WTC11 (cell line): ENCODE measurements around the gene PPP2R3A. TPM values are rescaled to one million over a fixed set of nuclear protein-coding genes. Genes with fewer than 3 reads are reported as not detected.
A peak's percentile ranks its signal among the peaks of the same experiment; 100 is the strongest.

ENCODE experiments used
- ATAC-seq: fragments of 200-7000 bp; cut with Tn5 transposase; 2 replicates; pipeline ENCODE4 v1.10.0; 2021; ENCODE audit warnings: mild to moderate bottlenecking, moderate library complexity
- Bru-seq: library from RNA; stranded (reverse); fragments of 400-500 nt; gene quantifications from one replicate; lab custom pipeline; 2021; lab: Mats Ljungman, UMichigan
- CTCF ChIA-PET: fragments of 300-600 bp; sonication (Branson Sonifier 250); formaldehyde crosslinking; loops from one replicate; lab custom pipeline; 2021; ENCODE audit warnings: antibody characterized with exemption; lab: Charles Lee
- POLR2A ChIA-PET: fragments of 350-600 bp; sonication (Branson Sonifier 250); formaldehyde crosslinking; loops from one replicate; lab custom pipeline; 2021; ENCODE audit warnings: antibody characterized with exemption; lab: Charles Lee
- DNase-seq: peaks from one replicate; pipeline ENCODE4 v3.0.0; 2021; ENCODE audit warnings: low spot score
- H3K27ac Mint-ChIP-seq: 2 replicates; pipeline ENCODE4 v1.8.0; 2021; ENCODE audit warnings: mixed read lengths
- H3K27me3 Mint-ChIP-seq: 2 replicates; pipeline ENCODE4 v1.8.0; 2021; ENCODE audit warnings: low read depth, mild to moderate bottlenecking, moderate library complexity, mixed read lengths
- H3K36me3 Mint-ChIP-seq: 2 replicates; pipeline ENCODE4 v1.8.0; 2021; ENCODE audit warnings: mixed read lengths
- H3K4me1 Mint-ChIP-seq: 2 replicates; pipeline ENCODE4 v1.8.0; 2022; ENCODE audit warnings: mixed read lengths
- H3K4me3 Mint-ChIP-seq: 2 replicates; pipeline ENCODE4 v1.8.0; 2021; ENCODE audit warnings: mild to moderate bottlenecking, moderate library complexity, mixed read lengths
- H3K9me3 Mint-ChIP-seq: 2 replicates; pipeline ENCODE4 v1.8.0; 2021; ENCODE audit warnings: mixed read lengths
- AFF4 ChIP-seq: sonication (generic); formaldehyde crosslinking; IDR thresholded peaks from 2 replicates; pipeline ENCODE4 v1.8.1; 2023; ENCODE audit warnings: mild to moderate bottlenecking, missing genetic modification reagents, borderline replicate concordance
- ATF3 ChIP-seq: sonication (generic); formaldehyde crosslinking; conservative IDR thresholded peaks from 2 replicates; pipeline ENCODE4 v1.8.1; 2022; ENCODE audit warnings: mild to moderate bottlenecking, missing genetic modification reagents
- CDX4 ChIP-seq: fragments of 250-450 bp; sonication (Bioruptor Pico); IDR thresholded peaks from 2 replicates; pipeline ENCODE4 v1.9.0; 2021; ENCODE audit warnings: moderate library complexity, mild to moderate bottlenecking, inconsistent platforms, borderline replicate concordance
- CREB1 ChIP-seq: sonication (generic); formaldehyde crosslinking; IDR thresholded peaks from 2 replicates; pipeline ENCODE4 v1.8.0; 2023; ENCODE audit warnings: mild to moderate bottlenecking, missing genetic modification reagents
- ERG ChIP-seq: fragments of 250-450 bp; sonication (Bioruptor Pico); IDR thresholded peaks from 2 replicates; pipeline ENCODE4 v1.8.0; 2021; ENCODE audit warnings: mild to moderate bottlenecking
- ESRRA ChIP-seq: sonication (generic); formaldehyde crosslinking; IDR thresholded peaks from 2 replicates; pipeline ENCODE4 v1.8.1; 2022; ENCODE audit warnings: mild to moderate bottlenecking, missing genetic modification reagents, borderline replicate concordance
- FOXK1 ChIP-seq: sonication (generic); formaldehyde crosslinking; IDR thresholded peaks from 2 replicates; pipeline ENCODE4 v1.8.0; 2022; ENCODE audit warnings: mild to moderate bottlenecking, moderate library complexity, missing genetic modification reagents
- FOXP1 ChIP-seq: sonication (generic); formaldehyde crosslinking; IDR thresholded peaks from 2 replicates; pipeline ENCODE4 v1.8.0; 2022; ENCODE audit warnings: missing genetic modification reagents, mild to moderate bottlenecking, moderate library complexity, borderline replicate concordance
- FOXP4 ChIP-seq: sonication (generic); formaldehyde crosslinking; IDR thresholded peaks from 2 replicates; pipeline ENCODE4 v1.8.0; 2022; ENCODE audit warnings: mild to moderate bottlenecking, missing genetic modification reagents
- KAT7 ChIP-seq: sonication (generic); formaldehyde crosslinking; IDR thresholded peaks from 2 replicates; pipeline ENCODE4 v1.8.1; 2023; ENCODE audit warnings: missing genetic modification reagents, mild to moderate bottlenecking, borderline replicate concordance
- MYBL2 ChIP-seq: sonication (generic); formaldehyde crosslinking; IDR thresholded peaks from 2 replicates; pipeline ENCODE4 v1.8.1; 2023; ENCODE audit warnings: mild to moderate bottlenecking, moderate library complexity, missing genetic modification reagents
- NFE2L1 ChIP-seq: sonication (generic); formaldehyde crosslinking; IDR thresholded peaks from 2 replicates; pipeline ENCODE4 v1.8.1; 2023; ENCODE audit warnings: missing genetic modification reagents
- NR3C1 ChIP-seq: sonication (generic); formaldehyde crosslinking; conservative IDR thresholded peaks from 2 replicates; pipeline ENCODE4 v1.8.1; 2023; ENCODE audit warnings: low read depth, mild to moderate bottlenecking, missing genetic modification reagents
- SP1 ChIP-seq: sonication (generic); formaldehyde crosslinking; conservative IDR thresholded peaks from 2 replicates; pipeline ENCODE4 v1.8.1; 2022; ENCODE audit warnings: missing genetic modification reagents
- TP53 ChIP-seq: sonication (generic); formaldehyde crosslinking; IDR thresholded peaks from 2 replicates; pipeline ENCODE4 v1.8.1; 2023; ENCODE audit warnings: mild to moderate bottlenecking, missing genetic modification reagents
- USF2 ChIP-seq: sonication (generic); formaldehyde crosslinking; IDR thresholded peaks from 2 replicates; pipeline ENCODE4 v1.8.1; 2023; ENCODE audit warnings: mild to moderate bottlenecking, missing genetic modification reagents, moderate library complexity
- ZBTB21 ChIP-seq: sonication (generic); formaldehyde crosslinking; IDR thresholded peaks from 2 replicates; pipeline ENCODE4 v1.8.1; 2023; ENCODE audit warnings: mild to moderate bottlenecking, missing genetic modification reagents, borderline replicate concordance
- ZNF219 ChIP-seq: sonication (generic); formaldehyde crosslinking; IDR thresholded peaks from 2 replicates; pipeline ENCODE4 v1.8.0; 2023; ENCODE audit warnings: missing genetic modification reagents, mild to moderate bottlenecking, borderline replicate concordance
- ZNF232 ChIP-seq: sonication (generic); formaldehyde crosslinking; IDR thresholded peaks from 2 replicates; pipeline ENCODE4 v1.8.0; 2022; ENCODE audit warnings: mild to moderate bottlenecking, missing genetic modification reagents
- ZNF317 ChIP-seq: sonication (generic); formaldehyde crosslinking; IDR thresholded peaks from 2 replicates; pipeline ENCODE4 v1.8.1; 2023; ENCODE audit warnings: low read depth, mild to moderate bottlenecking, moderate library complexity, missing genetic modification reagents, borderline replicate concordance
- ZNF423 ChIP-seq: fragments of 250-450 bp; sonication (Bioruptor Pico); IDR thresholded peaks from 2 replicates; pipeline ENCODE4 v2.1.2; 2022; ENCODE audit warnings: mild to moderate bottlenecking, moderate library complexity
- long read RNA-seq, 3 experiments: library from RNA in 1 of 3; library from capped mRNA in 1 of 3; library from polyadenylated mRNA in 1 of 3; unstranded in 2 of 3; stranded (forward) in 1 of 3; transcript quantifications; one replicate each; pipeline ENCODE4 v2.0.0, GENCODE V29; 2021
- total RNA-seq: library from RNA; stranded (reverse); gene quantifications from 3 replicates; pipeline ENCODE4 v1.2.3, GENCODE V29; 2021
- TF ChIP-seq, protein P1 (sequence below): sonication (generic); formaldehyde crosslinking; IDR thresholded peaks from 2 replicates; pipeline ENCODE4 v1.8.0; 2022; ENCODE audit warnings: mild to moderate bottlenecking, missing genetic modification reagents

Gene PPP2R3A
- total RNA-seq (12.1 to 13.1 TPM (median 12.9 TPM) in 3 replicates), Bru-seq, nascent RNA (percentile 75 among the genes with signal in this experiment)
- long read RNA-seq, experiment 1, full-length matches to known transcripts: 30 of 68 reads
- long read RNA-seq, experiment 1, partial matches to known transcripts: 20 of 68 reads
- long read RNA-seq, experiment 1, other reads (novel, unspliced or antisense): 18 of 68 reads
- long read RNA-seq, experiment 2, full-length matches to known transcripts: 4 of 17 reads
- long read RNA-seq, experiment 2, partial matches to known transcripts: 4 of 17 reads
- long read RNA-seq, experiment 2, other reads (novel, unspliced or antisense): 9 of 17 reads
- long read RNA-seq, experiment 3, partial matches to known transcripts: 0 of 1 reads
- long read RNA-seq, experiment 3, other reads (novel, unspliced or antisense): 0 of 1 reads

DNA sequence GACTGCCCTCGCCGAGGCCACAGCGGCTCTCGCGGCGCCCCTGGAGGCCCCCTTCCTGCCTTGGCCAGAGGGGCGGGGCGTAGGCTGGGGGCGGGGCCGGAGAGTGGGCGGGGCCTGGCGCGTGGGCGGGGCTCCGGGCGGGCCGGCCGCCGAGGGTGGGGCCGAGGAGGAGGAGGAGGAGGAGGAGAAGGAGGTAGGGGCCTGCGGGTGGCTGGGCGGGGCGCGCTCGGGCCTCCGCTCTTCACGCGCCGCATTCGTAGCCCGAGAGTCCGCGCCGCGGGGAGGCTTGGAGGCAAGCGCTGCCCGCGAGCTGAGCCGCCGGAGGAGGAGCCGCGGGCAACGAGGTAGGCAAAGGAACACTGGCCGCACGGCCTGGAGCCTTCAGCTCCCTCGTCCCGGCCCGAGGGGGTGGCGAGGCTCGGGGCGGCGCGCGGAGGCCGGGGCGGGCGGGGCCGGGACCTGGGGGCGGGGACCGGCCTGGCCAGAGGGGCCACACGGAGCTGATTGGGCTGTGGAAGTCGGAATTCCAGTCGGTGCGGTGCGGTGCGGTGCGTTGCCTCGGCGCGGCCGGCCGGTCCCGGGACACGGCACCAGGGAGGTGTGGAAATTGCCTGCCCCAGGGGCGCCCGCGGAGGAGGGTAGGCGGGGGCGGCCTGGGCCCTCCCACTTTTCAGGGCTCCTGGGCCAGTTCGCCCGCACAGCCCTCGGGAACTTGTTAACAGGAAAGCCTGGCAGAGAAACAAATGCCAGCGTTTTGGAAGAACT, at the start of gene PPP2R3A:
Gene PPP2R3A, plus strand, starts transcription at position 223 of the 765 bp plus-strand sequence. CDS start 35,771 bp downstream, outside the sequence.
- DNase-seq (peak; percentile 93), ATAC-seq (peak; percentile 83)
- Mint-ChIP-seq H3K9me3 (peaks cover 19% of the 10 kb centered on the region), H3K27ac (peak within 1 kb of the TSS; percentile 89), H3K36me3 (peaks cover 24% of the 10 kb centered on the region), H3K27me3 (no peaks in the 10 kb centered on the region), H3K4me1 (peaks cover 50% of the 10 kb centered on the region), H3K4me3 (peak within 1 kb of the TSS; percentile 84)
- TF ChIP-seq NFE2L1 (CRISPR knock-in tag): 0 out of 2 replicates have a peak, but pooled peaks have one; percentile 44
- peak; percentile 68 for TF ChIP-seq SP1 (CRISPR knock-in tag)
- TF ChIP-seq CDX4 (CRISPR knock-in tag): no peak
- peak; percentile 8; the same call in 1 of the 2 replicates for TF ChIP-seq ZBTB21 (CRISPR knock-in tag)
- no peak for TF ChIP-seq ZNF423 (CRISPR knock-in tag)
- TF ChIP-seq FOXP4: peak; percentile 18; the same call in 1 of the 2 replicates
- peak; percentile 35 for TF ChIP-seq USF2 (CRISPR knock-in tag)
- TF ChIP-seq TP53 (CRISPR knock-in tag): peak; percentile 43; the same call in 1 of the 2 replicates
- 0 out of 2 replicates have a peak, but pooled peaks have one; percentile 36 for TF ChIP-seq KAT7 (CRISPR knock-in tag)
- TF ChIP-seq FOXP1 (CRISPR knock-in tag): 0 out of 2 replicates have a peak, but pooled peaks have one; percentile 25
- TF ChIP-seq FOXK1 (CRISPR knock-in tag): 0 out of 2 replicates have a peak, but pooled peaks have one; percentile 20
- no peak for TF ChIP-seq ZNF317
- peak; percentile 20; the same call in 1 of the 2 replicates for TF ChIP-seq ZNF232 (CRISPR knock-in tag)
- peak; percentile 53; the same call in 1 of the 2 replicates for TF ChIP-seq ESRRA
- peak; percentile 45; the same call in 1 of the 2 replicates for TF ChIP-seq MYBL2 (CRISPR knock-in tag)
- TF ChIP-seq, protein P1, sequence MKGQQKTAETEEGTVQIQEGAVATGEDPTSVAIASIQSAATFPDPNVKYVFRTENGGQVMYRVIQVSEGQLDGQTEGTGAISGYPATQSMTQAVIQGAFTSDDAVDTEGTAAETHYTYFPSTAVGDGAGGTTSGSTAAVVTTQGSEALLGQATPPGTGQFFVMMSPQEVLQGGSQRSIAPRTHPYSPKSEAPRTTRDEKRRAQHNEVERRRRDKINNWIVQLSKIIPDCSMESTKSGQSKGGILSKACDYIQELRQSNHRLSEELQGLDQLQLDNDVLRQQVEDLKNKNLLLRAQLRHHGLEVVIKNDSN (CRISPR knock-in tag): no peak
- CTCF ChIA-PET: interaction anchor here (0.9 to 4.1 kb wide), 7 partner anchors 9 to 787 kb away, joined by 3 to 27 read pairs (median 4); partner anchors contain the start of gene STAG1
- POLR2A ChIA-PET: interaction anchor here (0.7 to 2.1 kb wide), 3 partner anchors 25 to 41 kb away, joined by 3 to 5 read pairs (median 3); no protein-coding TSS in a partner anchor

DNA sequence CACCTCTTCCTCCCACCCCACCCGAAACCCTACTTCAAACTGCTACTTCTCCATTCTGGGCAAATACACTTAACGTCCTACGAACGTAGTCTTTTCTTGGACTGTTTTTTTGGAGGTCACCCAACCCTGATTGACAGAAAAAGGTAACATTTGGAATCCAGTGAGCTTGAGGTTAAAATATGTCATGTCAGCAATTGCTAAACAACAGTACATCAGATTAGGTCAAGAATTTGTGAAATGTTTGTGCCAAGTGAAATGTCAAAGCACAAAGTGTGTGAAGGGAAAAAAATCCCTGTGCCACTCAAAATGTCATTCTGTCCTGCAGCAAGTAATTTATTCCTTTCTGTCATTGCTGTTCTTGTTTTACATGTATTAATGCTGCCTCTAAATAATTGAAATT, 49.2 kb upstream of the PPP2R3A start:
- Mint-ChIP-seq H3K27ac (no peak overlapping the region), H3K9me3 (no peaks in the 10 kb centered on the region), H3K27me3 (no peaks in the 10 kb centered on the region), H3K36me3 (no peaks in the 10 kb centered on the region), H3K4me1 (peaks cover 22% of the 10 kb centered on the region), H3K4me3 (no peak overlapping the region)
- ATAC-seq (no peak), DNase-seq (no peak)
- CTCF ChIA-PET: interaction anchor here (0.7 to 8.7 kb wide), 2 partner anchors 31 to 126 kb away, joined by 3 to 52 read pairs; no protein-coding TSS in a partner anchor
- POLR2A ChIA-PET: no interaction called here
- TF ChIP-seq ERG (CRISPR knock-in tag) (no peak), ATF3 (CRISPR knock-in tag) (no peak), AFF4 (no peak), CREB1 (CRISPR knock-in tag) (no peak), NR3C1 (no peak), ZNF219 (no peak)
